Measurements from ENCODE around the gene USP7.

- no peak for TF ChIP-seq CTCF (IDR thresholded peaks at IDR 0.05)
- TF ChIP-seq ZFX (IDR thresholded peaks at IDR 0.05; ENCODE audit: borderline replicate concordance), result no peak
Observed at GRCh38 chr16:8850279-8850885, 113.3 kb downstream of the USP7 start.

All from 22Rv1 (cell line).